ENCODE results near the gene CDYL2.
A peak's percentile ranks its signal among the peaks of the same experiment; 100 is the strongest.

CDYL2 gene

GRCh38 chr16:80563066-80563465 is 241.3 kb downstream of the CDYL2 start:
- TF ChIP-seq CTCF (conservative IDR thresholded peaks at IDR 0.05) = no peak

GRCh38 chr16:80559369-80559768 is 245.0 kb downstream of the CDYL2 start:
- TF ChIP-seq CTCF (conservative IDR thresholded peaks at IDR 0.05) = no peak
- no peak overlapping the region for H3K27ac ChIP-seq

More at GRCh38 chr16:80563066-80563465, 241.3 kb downstream of the CDYL2 start:
- no peak overlapping the region; the same call in 1 of the 2 replicates for H3K27ac ChIP-seq

- no peak for TF ChIP-seq CTCF (conservative IDR thresholded peaks at IDR 0.05)
- no peak overlapping the region for H3K27ac ChIP-seq
Observed at GRCh38 chr16:80557037-80557436, 247.4 kb downstream of the CDYL2 start.

GRCh38 chr16:80556481-80556880 is 247.9 kb downstream of the CDYL2 start:
- H3K27ac ChIP-seq = no peak overlapping the region
- TF ChIP-seq CTCF (conservative IDR thresholded peaks at IDR 0.05) = no peak

- no peak overlapping the region for H3K27ac ChIP-seq
- TF ChIP-seq CTCF (conservative IDR thresholded peaks at IDR 0.05) = no peak
Observed at GRCh38 chr16:80554033-80554432, 250.4 kb downstream of the CDYL2 start.

- TF ChIP-seq CTCF (conservative IDR thresholded peaks at IDR 0.05) = no peak
- H3K27ac ChIP-seq = peak overlapping the region; percentile 48
Observed at GRCh38 chr16:80552277-80552676, 252.1 kb downstream of the CDYL2 start.

Measured in VCaP (cell line).